Uterus (tissue), 4 donors: ENCODE data around the gene OAS3. TPM values are rescaled to one million over a fixed set of nuclear protein-coding genes. Genes with fewer than 3 reads are reported as not detected.

Source experiments
- DNase-seq, 2 donors: peaks; one replicate each; pipeline ENCODE4 v3.0.0-alpha.2; 2019 to 2020
- H3K27ac ChIP-seq, 2 donors: fragments of 200-600 bp; sonication (generic); 1 replicate in 1 of 2; 2 replicates in 1 of 2; pipeline ENCODE4 v1.5.1; 2016 to 2018
- H3K27me3 ChIP-seq, 2 donors: fragments of 200-600 bp; sonication (generic); one replicate each; pipeline ENCODE4 v1.5.1; 2018 to 2019; ENCODE audit warnings: control low read depth in 1 of 2
- H3K36me3 ChIP-seq, 2 donors: fragments of 200-600 bp; sonication (generic); one replicate each; pipeline ENCODE4 v1.5.1; 2019; ENCODE audit warnings: control low read depth in 1 of 2
- H3K4me1 ChIP-seq, 2 donors: fragments of 200-600 bp; sonication (generic); one replicate each; pipeline ENCODE4 v1.5.1; 2018 to 2019; ENCODE audit warnings: control low read depth in 1 of 2
- H3K4me3 ChIP-seq, 2 donors: fragments of 200-600 bp; sonication (generic); 1 replicate in 1 of 2; 2 replicates in 1 of 2; pipeline ENCODE4 v1.5.1; 2018 to 2019; ENCODE audit warnings: mild to moderate bottlenecking in 1 of 2
- H3K9me3 ChIP-seq, 2 donors: fragments of 200-600 bp; sonication (generic); one replicate each; pipeline ENCODE4 v1.5.1; 2019; ENCODE audit warnings: control low read depth in 1 of 2
- CTCF ChIP-seq, 4 experiments: fragments of 200-600 bp in 2 of 4; fragments of 450-650 bp in 2 of 4; sonication (generic) in 2 of 4; IDR thresholded peaks; one replicate each; pipeline ENCODE4 v1.5.1; 2016 to 2019; ENCODE audit warnings: antibody characterized with exemption in 4 of 4, mild to moderate bottlenecking in 2 of 4, moderate library complexity in 1 of 4
- POLR2A ChIP-seq, 2 donors: fragments of 450-650 bp; IDR thresholded peaks; one replicate each; pipeline ENCODE4 v1.6.1; 2016; ENCODE audit warnings: antibody characterized with exemption in 2 of 2, mild to moderate bottlenecking in 1 of 2, moderate library complexity in 1 of 2
- intact Hi-C: fragments of 100-400 bp; cut with DNase I; formaldehyde crosslinking; loops from one replicate; pipeline ENCODE4 v1.15.1; 2023; ENCODE audit warnings: low total_unique reads
- total RNA-seq, 4 donors: library from RNA; depleted of rRNA in 3 of 4; stranded (reverse); fragments of >200 nt in 3 of 4; gene quantifications; one replicate each; pipeline versions ENCODE4 v1.1.0 to v1.2.4, GENCODE V29; 2014 to 2023
- donor health status: DM: yes; HTN: yes; CAD: no.

OAS3 gene
- total RNA-seq, 4 donors from 2014 or later: 2.1 to 22.8 (median 8.9) TPM

- no peak for DNase-seq
- Histone ChIP-seq H3K36me3 (no peaks in the 10 kb centered on the region), H3K4me1 (no peaks in the 10 kb centered on the region), H3K27me3 (no peaks in the 10 kb centered on the region), H3K9me3 (peaks cover 0 to 2% of the 10 kb centered on the region in 2 donors), H3K4me3 (no peak overlapping the region), H3K27ac (no peak overlapping the region)
- TF ChIP-seq POLR2A (IDR thresholded peaks at IDR 0.05): no peak
- TF ChIP-seq CTCF (IDR thresholded peaks at IDR 0.05): no peak
- intact Hi-C loops: no loop called here
These were observed 22.8 kb downstream of the OAS3 start for GRCh38 chr12:112961074-112961473.

DNA sequence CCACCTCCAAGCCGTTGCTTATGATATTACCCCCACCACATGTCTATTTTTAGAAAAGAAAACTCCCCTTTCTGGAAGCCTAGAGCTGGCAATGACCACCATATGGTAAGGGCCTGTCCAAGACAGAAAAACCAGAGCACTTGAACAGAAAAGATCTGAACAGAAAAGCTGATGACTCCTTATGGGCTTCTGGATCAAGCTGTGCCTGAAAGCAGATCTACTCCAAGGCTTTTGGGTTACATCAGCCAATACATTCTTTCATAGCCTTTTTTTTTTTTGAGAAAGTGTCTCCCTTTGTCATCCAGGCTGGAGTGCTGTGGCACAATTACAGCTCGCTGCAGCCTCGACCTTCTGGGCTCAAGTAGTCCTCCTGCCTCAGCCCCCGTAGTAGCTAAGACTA is 23.3 kb downstream of the OAS3 start:
- Histone ChIP-seq H3K9me3 (no peaks in the 10 kb centered on the region), H3K27me3 (no peaks in the 10 kb centered on the region), H3K4me3 (no peak overlapping the region), H3K36me3 (no peaks in the 10 kb centered on the region), H3K27ac (no peak overlapping the region), H3K4me1 (no peaks in the 10 kb centered on the region)
- intact Hi-C loops: no loop called here
- no peak for DNase-seq
- TF ChIP-seq POLR2A (IDR thresholded peaks at IDR 0.05) (no peak), CTCF (IDR thresholded peaks at IDR 0.05) (no peak)

GRCh38 chr12:112962561-112962960 is 24.3 kb downstream of the OAS3 start:
- TF ChIP-seq CTCF (IDR thresholded peaks at IDR 0.05): no peak
- no peak for TF ChIP-seq POLR2A (IDR thresholded peaks at IDR 0.05)
- Histone ChIP-seq H3K36me3 (no peaks in the 10 kb centered on the region), H3K27me3 (no peaks in the 10 kb centered on the region), H3K4me1 (no peaks in the 10 kb centered on the region), H3K4me3 (no peak overlapping the region), H3K9me3 (no peaks in the 10 kb centered on the region), H3K27ac (no peak overlapping the region)
- intact Hi-C loops: no loop called here
- no peak for DNase-seq

DNA sequence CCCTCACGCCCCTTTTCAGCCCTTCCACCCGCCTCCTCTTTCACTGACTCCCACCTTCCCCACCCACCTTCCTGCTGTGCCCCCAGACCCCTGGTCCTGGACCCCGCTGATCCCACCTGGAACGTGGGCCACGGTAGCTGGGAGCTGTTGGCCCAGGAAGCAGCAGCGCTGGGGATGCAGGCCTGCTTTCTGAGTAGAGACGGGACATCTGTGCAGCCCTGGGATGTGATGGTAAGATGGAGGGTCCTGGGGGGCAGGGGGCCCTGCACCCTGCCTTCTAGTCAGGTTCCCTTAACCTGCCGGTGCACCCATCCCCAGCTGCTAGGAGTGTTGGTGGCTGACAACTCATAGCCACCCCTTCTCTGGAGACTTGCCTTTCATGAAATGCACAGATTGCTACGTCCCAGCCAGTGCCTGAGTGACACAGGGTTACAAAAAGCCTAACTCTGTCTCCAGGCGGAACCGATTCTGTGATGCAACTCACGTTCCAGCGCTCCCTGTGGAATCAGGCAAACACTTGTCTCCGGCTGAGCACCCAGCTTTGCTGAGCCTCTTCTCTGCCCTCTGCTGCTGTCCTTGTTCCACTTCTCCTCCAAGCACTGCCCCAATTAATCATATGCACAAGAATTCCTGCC is 25.1 kb downstream of the OAS3 start:
- no peak for DNase-seq
- H3K27me3 ChIP-seq: no peaks in the 10 kb centered on the region
- no peaks in the 10 kb centered on the region for H3K36me3 ChIP-seq
- no peak overlapping the region for H3K4me3 ChIP-seq
- no peaks in the 10 kb centered on the region for H3K9me3 ChIP-seq
- TF ChIP-seq CTCF (IDR thresholded peaks at IDR 0.05) (no peak), POLR2A (IDR thresholded peaks at IDR 0.05) (no peak)
- intact Hi-C loops: no loop called here
- H3K27ac ChIP-seq: no peak overlapping the region
- no peaks in the 10 kb centered on the region for H3K4me1 ChIP-seq

- H3K4me3 ChIP-seq: no peak overlapping the region
- no peak for DNase-seq
- no peaks in the 10 kb centered on the region for H3K9me3 ChIP-seq
- intact Hi-C loops: no loop called here
- TF ChIP-seq CTCF (IDR thresholded peaks at IDR 0.05) (no peak), POLR2A (IDR thresholded peaks at IDR 0.05) (no peak)
- no peak overlapping the region for H3K27ac ChIP-seq
- H3K36me3 ChIP-seq: no peaks in the 10 kb centered on the region
- no peaks in the 10 kb centered on the region for H3K4me1 ChIP-seq
- H3K27me3 ChIP-seq: no peaks in the 10 kb centered on the region
These were observed 25.9 kb downstream of the OAS3 start for GRCh38 chr12:112964067-112964670.
